IMR-90 (cell line): ENCODE results near the gene TANK. TPM values are rescaled to one million over a fixed set of nuclear protein-coding genes. Genes with fewer than 3 reads are reported as not detected.
A peak's percentile ranks its signal among the peaks of the same experiment; 100 is the strongest.

Experiments used
- ATAC-seq: fragments of 200-7000 bp; cut with Tn5 transposase; 2 replicates; pipeline ENCODE4 v1.9.1; 2020; ENCODE audit warnings: low read depth, mild to moderate bottlenecking, moderate library complexity
- Bru-seq: library from RNA; stranded (reverse); fragments of 400-500 nt; gene quantifications from one replicate; lab custom pipeline; 2021; lab: Mats Ljungman, UMichigan
- BruChase-seq, 2 experiments: library from RNA; stranded (reverse); fragments of 400-500 nt; gene quantifications; one replicate each; lab custom pipeline; 2021; lab: Mats Ljungman, UMichigan
- BruUV-seq: library from RNA; stranded (reverse); fragments of 400-500 nt; replicated peaks from 2 replicates; lab custom pipeline; 2021; lab: Mats Ljungman, UMichigan
- CTCF ChIA-PET: fragments of 300-600 bp; formaldehyde crosslinking; extraction: SDS; loops from one replicate; lab custom pipeline; 2021; ENCODE audit warnings: antibody characterized with exemption; lab: Yijun Ruan, JAX
- POLR2A ChIA-PET: fragments of 300-600 bp; sonication (Branson Sonifier 250); formaldehyde crosslinking; loops from one replicate; lab custom pipeline; 2022; ENCODE audit warnings: antibody characterized with exemption; ENCODE audit not compliant: unreplicated experiment; lab: Charles Lee
- DNase-seq: peaks from one replicate; pipeline ENCODE4 v3.0.0; 2013
- H2AFZ ChIP-seq: replicated peaks from 2 replicates; pipeline ENCODE3; 2013; ENCODE audit warnings: low read length, mild to moderate bottlenecking; ENCODE audit not compliant: poor library complexity
- H2AK5ac ChIP-seq: 2 replicates; pipeline ENCODE4 v1.6.1; 2013; ENCODE audit warnings: low read depth, low read length, inconsistent platforms
- H2AK9ac ChIP-seq: replicated peaks from 2 replicates; pipeline ENCODE3; 2013; ENCODE audit warnings: mild to moderate bottlenecking, low read depth, low read length, moderate library complexity; ENCODE audit not compliant: poor library complexity
- H2BK120ac ChIP-seq: 2 replicates; pipeline ENCODE4 v1.6.1; 2013; ENCODE audit warnings: low read depth, low read length, inconsistent platforms
- H2BK15ac ChIP-seq: 3 replicates; pipeline ENCODE4 v1.6.1; 2013; ENCODE audit warnings: low read depth, low read length, inconsistent platforms
- H2BK20ac ChIP-seq: 2 replicates; pipeline ENCODE4 v1.6.1; 2013; ENCODE audit warnings: low read depth, mild to moderate bottlenecking, inconsistent platforms, low read length, moderate library complexity
- H2BK5ac ChIP-seq: 2 replicates; pipeline ENCODE4 v1.6.1; 2013; ENCODE audit warnings: mild to moderate bottlenecking, low read depth, low read length, inconsistent platforms; ENCODE audit not compliant: poor library complexity, severe bottlenecking
- H3K14ac ChIP-seq: replicated peaks from 2 replicates; pipeline ENCODE4 v1.6.1; 2013; ENCODE audit warnings: low read depth, low read length, inconsistent platforms
- H3K18ac ChIP-seq: 2 replicates; pipeline ENCODE4 v1.6.1; 2013; ENCODE audit warnings: low read depth, low read length, control low read depth
- H3K23ac ChIP-seq: 2 replicates; pipeline ENCODE4 v1.6.1; 2013; ENCODE audit warnings: low read depth, low read length, inconsistent platforms
- H3K27ac ChIP-seq: 2 replicates; pipeline ENCODE4 v1.5.1; 2013; ENCODE audit warnings: mild to moderate bottlenecking, control low read depth, low read length; ENCODE audit not compliant: insufficient read depth
- H3K27me3 ChIP-seq: 2 replicates; pipeline ENCODE4 v1.6.1; 2013; ENCODE audit warnings: low read length; ENCODE audit not compliant: control insufficient read depth, insufficient read depth
- H3K36me3 ChIP-seq: 2 replicates; pipeline ENCODE4 v1.6.1; 2013; ENCODE audit warnings: low read length, mixed read lengths; ENCODE audit not compliant: control insufficient read depth, insufficient read depth
- H3K4ac ChIP-seq: 2 replicates; pipeline ENCODE4 v1.6.1; 2013; ENCODE audit warnings: low read depth, low read length, inconsistent platforms
- H3K4me1 ChIP-seq: 2 replicates; pipeline ENCODE4 v1.6.1; 2013; ENCODE audit warnings: low read length, mixed read lengths; ENCODE audit not compliant: control insufficient read depth, insufficient read depth
- H3K4me2 ChIP-seq: 2 replicates; pipeline ENCODE4 v1.6.1; 2013; ENCODE audit warnings: low read depth, mild to moderate bottlenecking, control low read depth, low read length, moderate library complexity
- H3K4me3 ChIP-seq: 2 replicates; pipeline ENCODE4 v1.5.1; 2013; ENCODE audit warnings: low read depth, mild to moderate bottlenecking, control low read depth, low read length, moderate library complexity; ENCODE audit not compliant: insufficient read depth
- H3K56ac ChIP-seq: 2 replicates; pipeline ENCODE4 v1.6.1; 2013; ENCODE audit warnings: low read length, inconsistent platforms; ENCODE audit not compliant: insufficient read depth; ENCODE audit errors: extremely low read depth
- H3K79me1 ChIP-seq, 2 experiments: 2 replicates each; pipeline ENCODE4 v1.6.1; 2013; ENCODE audit warnings: low read length in 2 of 2, inconsistent platforms in 1 of 2, low read depth in 1 of 2
- H3K9ac ChIP-seq: 2 replicates; pipeline ENCODE4 v1.6.1; 2013; ENCODE audit warnings: low read depth, low read length, control low read depth
- H3K9me1 ChIP-seq: 2 replicates; pipeline ENCODE4 v1.6.1; 2013; ENCODE audit warnings: low read length, inconsistent platforms; ENCODE audit not compliant: insufficient read depth
- H3K9me3 ChIP-seq: 2 replicates; pipeline ENCODE4 v1.6.1; 2013; ENCODE audit warnings: low read length; ENCODE audit not compliant: control insufficient read depth, insufficient read depth
- H4K20me1 ChIP-seq: 2 replicates; pipeline ENCODE4 v1.6.1; 2013; ENCODE audit warnings: low read length, inconsistent platforms; ENCODE audit not compliant: insufficient read depth
- H4K5ac ChIP-seq: 2 replicates; pipeline ENCODE4 v1.6.1; 2013; ENCODE audit warnings: mild to moderate bottlenecking, low read depth, low read length, control low read depth
- H4K8ac ChIP-seq, 2 experiments: 2 replicates each; pipeline ENCODE4 v1.6.1; 2013; ENCODE audit warnings: low read depth in 2 of 2, low read length in 2 of 2, control low read depth in 1 of 2, inconsistent platforms in 1 of 2
- H4K91ac ChIP-seq: 2 replicates; pipeline ENCODE4 v1.6.1; 2013; ENCODE audit warnings: low read depth, low read length, inconsistent platforms; ENCODE audit not compliant: insufficient read depth
- CHD1 ChIP-seq: IDR thresholded peaks from 2 replicates; pipeline ENCODE4 v1.6.1; 2012; ENCODE audit warnings: low read depth, low read length, improper control_type of control experiment
- FOS ChIP-seq: fragments of 150-350 bp; IDR thresholded peaks from 2 replicates; pipeline ENCODE4 v1.6.1; 2016; ENCODE audit warnings: low read depth, low read length
- MAZ ChIP-seq: IDR thresholded peaks from 2 replicates; pipeline ENCODE4 v1.6.1; 2012; ENCODE audit warnings: low read depth, mild to moderate bottlenecking, low read length, improper control_type of control experiment, moderate library complexity, borderline replicate concordance
- MXI1 ChIP-seq: IDR thresholded peaks from 2 replicates; pipeline ENCODE4 v1.6.1; 2012; ENCODE audit warnings: low read depth, mild to moderate bottlenecking, low read length, moderate library complexity, borderline replicate concordance
- NFE2L2 ChIP-seq: fragments of 150-350 bp; IDR thresholded peaks from 2 replicates; pipeline ENCODE4 v1.6.1; 2016; ENCODE audit warnings: low read depth, mild to moderate bottlenecking, low read length
- POLR2A ChIP-seq: IDR thresholded peaks from 2 replicates; pipeline ENCODE4 v1.6.1; 2012; ENCODE audit warnings: mild to moderate bottlenecking, low read depth, low read length
- RAD21 ChIP-seq: IDR thresholded peaks from 2 replicates; pipeline ENCODE4 v1.6.1; 2012; ENCODE audit warnings: low read length, improper control_type of control experiment
- RCOR1 ChIP-seq: IDR thresholded peaks from 2 replicates; pipeline ENCODE4 v1.6.1; 2012; ENCODE audit warnings: mild to moderate bottlenecking, low read length, improper control_type of control experiment; ENCODE audit not compliant: insufficient replicate concordance
- WGBS, 2 experiments: methylation state at CpG; one replicate each; pipeline versions ENCODE4 v1.1.5 to v1.1.7; 2013; ENCODE audit warnings: missing lambda C conversion rate in 2 of 2; ENCODE audit not compliant: insufficient read length in 1 of 2; ENCODE audit errors: extremely low coverage in 2 of 2; 5-methylcytosine and 5-hydroxymethylcytosine counted together
- dilution Hi-C: fragments of 300-500 bp; cut with HindIII; formaldehyde crosslinking; loops from one replicate; pipeline ENCODE4 v1.14.3; 2018; ENCODE audit warnings: low sequenced_read_pairs; ENCODE audit not compliant: unreplicated experiment
- in situ Hi-C: fragments of 300-500 bp; cut with MboI; formaldehyde crosslinking; loops from 3 replicates; pipeline ENCODE4 v1.14.3; 2019; ENCODE audit warnings: low sequenced_read_pairs, inconsistent platforms, mixed read lengths
- intact Hi-C: fragments of 100-400 bp; cut with micrococcal nuclease; formaldehyde crosslinking; loops from 2 replicates; pipeline ENCODE4 v1.10.0; 2022
- long read RNA-seq: library from polyadenylated mRNA; unstranded; transcript quantifications from one replicate; pipeline ENCODE4 v2.0.0, GENCODE V29; 2021; ENCODE audit not compliant: unreplicated experiment
- polyA plus RNA-seq, 3 experiments: library from polyadenylated mRNA; depleted of rRNA; stranded (reverse); fragments of >200 nt; gene quantifications; 2 replicates each; pipeline ENCODE4 v1.2.3, GENCODE V29; 2012; ENCODE audit warnings: low replicate concordance in 1 of 3
- total RNA-seq: library from RNA; depleted of rRNA; stranded (reverse); fragments of >200 nt; gene quantifications from 2 replicates; pipeline ENCODE4 v1.2.3, GENCODE V29; 2012; rRNA removed
- TF ChIP-seq, protein P1 (sequence below): fragments of 150-350 bp; IDR thresholded peaks from 2 replicates; pipeline ENCODE4 v1.6.1; 2017; ENCODE audit warnings: mild to moderate bottlenecking, antibody characterized with exemption, low read length, low read depth
- TF ChIP-seq, protein P2 (sequence below): conservative IDR thresholded peaks from 2 replicates; pipeline ENCODE4 v1.5.1; 2012; ENCODE audit warnings: mild to moderate bottlenecking, low read depth, low read length, improper control_type of control experiment

The TANK gene, protein sequence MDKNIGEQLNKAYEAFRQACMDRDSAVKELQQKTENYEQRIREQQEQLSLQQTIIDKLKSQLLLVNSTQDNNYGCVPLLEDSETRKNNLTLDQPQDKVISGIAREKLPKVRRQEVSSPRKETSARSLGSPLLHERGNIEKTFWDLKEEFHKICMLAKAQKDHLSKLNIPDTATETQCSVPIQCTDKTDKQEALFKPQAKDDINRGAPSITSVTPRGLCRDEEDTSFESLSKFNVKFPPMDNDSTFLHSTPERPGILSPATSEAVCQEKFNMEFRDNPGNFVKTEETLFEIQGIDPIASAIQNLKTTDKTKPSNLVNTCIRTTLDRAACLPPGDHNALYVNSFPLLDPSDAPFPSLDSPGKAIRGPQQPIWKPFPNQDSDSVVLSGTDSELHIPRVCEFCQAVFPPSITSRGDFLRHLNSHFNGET
- total RNA-seq (41.9 and 46.4 TPM in 2 replicates), polyA plus RNA-seq (2012; rRNA removed) (24.8 and 25.4 TPM in 2 replicates), Bru-seq, nascent RNA (percentile 89 among the genes with signal in this experiment), BruChase-seq, experiment 1, labeled RNA remaining after a 6-hour chase (percentile 69 among the genes with signal in this experiment), BruChase-seq, experiment 2, labeled RNA remaining after a 2-hour chase (percentile 71 among the genes with signal in this experiment)
- polyA plus RNA-seq (2012; cell fraction: cytosol; rRNA removed), result 8.1 and 12.2 TPM in 2 replicates
- polyA plus RNA-seq (2012; cell fraction: nucleus; rRNA removed; ENCODE audit: low replicate concordance), result 5.6 and 36.1 TPM in 2 replicates
- long read RNA-seq, transcript TANK-202 (8 exons, 2,171 nt), result major isoform, 42 of 65 reads
- long read RNA-seq, partial matches to known transcripts, result 4 of 65 reads
- long read RNA-seq, other reads (novel, unspliced or antisense), result 18 of 65 reads

DNA sequence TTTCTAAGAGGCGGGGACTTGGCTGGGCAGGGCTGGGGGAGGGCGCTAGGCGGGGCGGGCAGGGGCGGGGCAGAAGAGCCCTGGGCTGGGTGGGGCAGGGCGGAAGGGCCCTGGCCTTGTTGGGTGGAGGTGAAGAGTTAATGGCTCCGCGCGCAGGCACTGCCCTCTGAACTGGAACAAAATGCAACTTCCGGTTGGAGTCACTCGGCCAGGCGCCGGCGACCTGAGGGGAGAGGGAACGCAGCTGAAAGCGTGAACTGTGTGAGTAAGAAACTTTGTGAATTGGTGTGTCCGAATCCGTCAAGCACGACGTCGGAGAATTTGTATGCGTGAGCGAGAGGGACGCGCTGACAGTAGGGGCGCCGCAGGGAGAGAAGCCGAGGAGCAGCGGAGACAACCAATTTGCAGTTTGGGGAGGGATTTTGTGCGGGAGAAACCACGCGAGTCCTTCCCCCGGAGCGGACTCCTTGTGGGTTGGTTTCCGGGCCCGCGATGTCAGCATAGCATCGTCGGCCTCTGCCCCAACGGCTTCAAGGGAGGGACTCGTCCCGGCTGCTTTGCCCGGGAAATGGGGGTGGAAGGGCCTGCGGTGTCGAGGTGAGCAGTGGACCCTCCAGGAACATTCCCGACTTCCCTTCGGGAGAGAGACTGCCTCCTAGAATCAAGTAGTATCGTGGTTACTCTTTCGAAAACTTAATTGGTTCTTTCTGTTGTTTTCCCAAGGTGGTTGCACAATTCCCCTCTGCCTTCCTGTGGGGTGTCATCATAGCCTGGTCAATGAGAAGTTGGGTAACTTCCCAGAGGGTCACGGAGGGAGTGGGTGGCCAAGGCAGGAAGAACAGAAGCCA is at the start of gene TANK:
Gene TANK (plus strand): TSS at position 203 of the 848 bp plus-strand sequence. CDS start 19,235 bp downstream, outside the sequence.
- Histone ChIP-seq H3K4me1 (no peaks in the 10 kb centered on the region), H2AFZ (peak within 1 kb of the TSS; percentile 96), H3K4me2 (peak within 1 kb of the TSS; percentile 86), H4K8ac (peak within 1 kb of the TSS; percentile 94 to 99), H4K5ac (peak within 1 kb of the TSS; percentile 81), H3K27ac (peak within 1 kb of the TSS; percentile 88), H3K79me1 (peaks cover 5 to 30% of the 10 kb centered on the region in 2 experiments; a peak in 2 of 4 replicates), H2BK120ac (peak within 1 kb of the TSS; percentile 79), H2BK20ac (peak within 1 kb of the TSS; percentile 56; the same call in 1 of the 2 replicates), H3K36me3 (peaks cover 6% of the 10 kb centered on the region; the same call in 1 of the 2 replicates), H3K9ac (peak within 1 kb of the TSS; percentile 96), H3K56ac (peak within 1 kb of the TSS; percentile 93), H2AK9ac (peak within 1 kb of the TSS; percentile 95), H3K9me1 (no peaks in the 10 kb centered on the region), H2BK5ac (peak within 1 kb of the TSS; percentile 91), H3K4me3 (peak within 1 kb of the TSS; percentile 68), H4K20me1 (peaks cover under 1% of the 10 kb centered on the region; the same call in 1 of the 2 replicates), H2BK15ac (peak within 1 kb of the TSS; percentile 89; the same call in 2 of the 3 replicates), H3K18ac (peak within 1 kb of the TSS; percentile 84), H3K23ac (peak within 1 kb of the TSS; percentile 95), H3K14ac (peak within 1 kb of the TSS; percentile 99), H3K9me3 (no peaks in the 10 kb centered on the region), H4K91ac (peak within 1 kb of the TSS; percentile 98), H3K27me3 (no peaks in the 10 kb centered on the region), H3K4ac (peak within 1 kb of the TSS; percentile 98), H2AK5ac (peak within 1 kb of the TSS; percentile 89)
- dilution Hi-C loops, result no loop called here
- DNase-seq (peak; percentile 96), ATAC-seq (peak; percentile 94)
- in situ Hi-C loops, result no loop called here
- POLR2A ChIA-PET, result no interaction called here
- BruUV-seq, result no TSS peak
- 1% methylated on average over 10 of the region's 50 CpGs; no CpG with 5 or more reads in 1 of the 2 experiments for WGBS, 2 experiments
- intact Hi-C loops, result loop anchor here (5.0 to 10.0 kb wide), 3 partner anchors 98 to 666 kb away; partner anchors contain the start of gene RBMS1
- CTCF ChIA-PET, result interaction anchor here (0.7 kb wide), 1 partner anchor 120 kb away, joined by 3 read pairs; no protein-coding TSS in a partner anchor
- TF ChIP-seq POLR2A (peak; percentile 94), MAZ (0 out of 2 replicates have a peak, but pooled peaks have one; percentile 63), MXI1 (peak; percentile 47; the same call in 1 of the 2 replicates), NFE2L2 (no peak), RAD21 (no peak), CHD1 (peak; percentile 91; the same call in 1 of the 2 replicates), FOS (peak; percentile 61; the same call in 1 of the 2 replicates), RCOR1 (peak; percentile 59)
- TF ChIP-seq, protein P1, sequence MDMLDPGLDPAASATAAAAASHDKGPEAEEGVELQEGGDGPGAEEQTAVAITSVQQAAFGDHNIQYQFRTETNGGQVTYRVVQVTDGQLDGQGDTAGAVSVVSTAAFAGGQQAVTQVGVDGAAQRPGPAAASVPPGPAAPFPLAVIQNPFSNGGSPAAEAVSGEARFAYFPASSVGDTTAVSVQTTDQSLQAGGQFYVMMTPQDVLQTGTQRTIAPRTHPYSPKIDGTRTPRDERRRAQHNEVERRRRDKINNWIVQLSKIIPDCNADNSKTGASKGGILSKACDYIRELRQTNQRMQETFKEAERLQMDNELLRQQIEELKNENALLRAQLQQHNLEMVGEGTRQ, result no peak
- TF ChIP-seq, protein P2, sequence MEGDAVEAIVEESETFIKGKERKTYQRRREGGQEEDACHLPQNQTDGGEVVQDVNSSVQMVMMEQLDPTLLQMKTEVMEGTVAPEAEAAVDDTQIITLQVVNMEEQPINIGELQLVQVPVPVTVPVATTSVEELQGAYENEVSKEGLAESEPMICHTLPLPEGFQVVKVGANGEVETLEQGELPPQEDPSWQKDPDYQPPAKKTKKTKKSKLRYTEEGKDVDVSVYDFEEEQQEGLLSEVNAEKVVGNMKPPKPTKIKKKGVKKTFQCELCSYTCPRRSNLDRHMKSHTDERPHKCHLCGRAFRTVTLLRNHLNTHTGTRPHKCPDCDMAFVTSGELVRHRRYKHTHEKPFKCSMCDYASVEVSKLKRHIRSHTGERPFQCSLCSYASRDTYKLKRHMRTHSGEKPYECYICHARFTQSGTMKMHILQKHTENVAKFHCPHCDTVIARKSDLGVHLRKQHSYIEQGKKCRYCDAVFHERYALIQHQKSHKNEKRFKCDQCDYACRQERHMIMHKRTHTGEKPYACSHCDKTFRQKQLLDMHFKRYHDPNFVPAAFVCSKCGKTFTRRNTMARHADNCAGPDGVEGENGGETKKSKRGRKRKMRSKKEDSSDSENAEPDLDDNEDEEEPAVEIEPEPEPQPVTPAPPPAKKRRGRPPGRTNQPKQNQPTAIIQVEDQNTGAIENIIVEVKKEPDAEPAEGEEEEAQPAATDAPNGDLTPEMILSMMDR, result no peak
